ENCODE results near the gene MTG2. TPM values are rescaled to one million over a fixed set of nuclear protein-coding genes. Genes with fewer than 3 reads are reported as not detected.
A peak's percentile ranks its signal among the peaks of the same experiment; 100 is the strongest.

MTG2 gene
- total and polyA plus RNA-seq, 2 of the 13 experiments (the other 11 are each of a cell fraction or from before 2014, with no cell fraction given), result 20.4 to 37.8 TPM

GRCh38 chr20:62236766-62237513, 54.1 kb downstream of the MTG2 start (continued):
- TF ChIP-seq ZBTB25 (CRISPR knock-in tag; IDR thresholded peaks at IDR 0.05) (peak; percentile 10; the same call in 1 of the 2 replicates), ZBTB40 (IDR thresholded peaks at IDR 0.05) (no peak), ZBTB40 (CRISPR knock-in tag; IDR thresholded peaks at IDR 0.05) (peak; percentile 16; the same call in 1 of the 2 replicates), YEATS2 (CRISPR knock-in tag; IDR thresholded peaks at IDR 0.05; ENCODE audit: borderline replicate concordance) (peak; percentile 5; the same call in 1 of the 2 replicates), USF2 (IDR thresholded peaks at IDR 0.05; ENCODE audit: low read depth, low read length) (peak; percentile 78; the same call in 1 of the 2 replicates), USF2 (CRISPR knock-in tag; IDR thresholded peaks at IDR 0.05; ENCODE audit: borderline replicate concordance) (peak; percentile 76; the same call in 1 of the 2 replicates), ETV5 (CRISPR knock-in tag; IDR thresholded peaks at IDR 0.05; ENCODE audit: borderline replicate concordance) (peak; percentile 46; the same call in 1 of the 2 replicates), NR3C1 (CRISPR knock-in tag; IDR thresholded peaks at IDR 0.05) (0 out of 2 replicates have a peak, but pooled peaks have one; percentile 53), POGZ (CRISPR knock-in tag; IDR thresholded peaks at IDR 0.05) (peak; percentile 50; the same call in 1 of the 2 replicates), ZFY (CRISPR knock-in tag; IDR thresholded peaks at IDR 0.05) (peak; percentile 44; the same call in 1 of the 2 replicates), XRCC5 (optimal IDR thresholded peaks at IDR 0.05; ENCODE audit: low read length) (no peak), ELF1 (CRISPR knock-in tag; IDR thresholded peaks at IDR 0.05) (0 out of 2 replicates have a peak, but pooled peaks have one; percentile 24), ZNF468 (CRISPR knock-in tag; IDR thresholded peaks at IDR 0.05) (0 out of 2 replicates have a peak, but pooled peaks have one; percentile 53), SRSF1 (optimal IDR thresholded peaks at IDR 0.05; ENCODE audit: low read depth, low read length) (peak; percentile 16), NR2F2 (IDR thresholded peaks at IDR 0.05; ENCODE audit: borderline replicate concordance, low read depth) (peak; percentile 31; the same call in 1 of the 2 replicates), SNAI1 (CRISPR knock-in tag; IDR thresholded peaks at IDR 0.05; ENCODE audit: borderline replicate concordance) (peak; percentile 63; the same call in 1 of the 2 replicates), ZNF350 (CRISPR knock-in tag; IDR thresholded peaks at IDR 0.05; ENCODE audit: borderline replicate concordance, low read depth) (peak; percentile 70)

All from HepG2 (cell line).